MCF 10A (cell line): Measurements from ENCODE around the gene FNDC1. TPM values are rescaled to one million over a fixed set of nuclear protein-coding genes. Genes with fewer than 3 reads are reported as not detected.

ENCODE experiments used
- BruUV-seq: library from RNA; stranded (reverse); fragments of 400-500 nt; replicated peaks from 2 replicates; lab custom pipeline; 2021; lab: Mats Ljungman, UMichigan
- CTCF ChIA-PET: fragments of 300-600 bp; sonication (Branson Sonifier 250); formaldehyde crosslinking; extraction: SDS; loops from one replicate; lab custom pipeline; 2021; ENCODE audit warnings: antibody characterized with exemption, inconsistent platforms; lab: Yijun Ruan, JAX
- POLR2A ChIA-PET: fragments of 300-600, 350-650 bp; sonication (Branson Sonifier 250); formaldehyde crosslinking; extraction: SDS; loops from one replicate; lab custom pipeline; 2020; ENCODE audit warnings: antibody characterized with exemption, inconsistent platforms; lab: Yijun Ruan, JAX
- DNase-seq: peaks from one replicate; pipeline ENCODE4 v3.0.0-alpha.2; 2018; ENCODE audit not compliant: unreplicated experiment
- H3K27ac Mint-ChIP-seq: one replicate; pipeline ENCODE4 v1.8.0; 2022; ENCODE audit warnings: mild to moderate bottlenecking, low read depth, mixed read lengths; ENCODE audit not compliant: unreplicated experiment
- H3K27me3 Mint-ChIP-seq: one replicate; pipeline ENCODE4 v1.8.0; 2022; ENCODE audit warnings: mixed read lengths; ENCODE audit not compliant: insufficient read depth, unreplicated experiment
- H3K36me3 Mint-ChIP-seq: one replicate; pipeline ENCODE4 v1.8.0; 2022; ENCODE audit warnings: mild to moderate bottlenecking, moderate library complexity, mixed read lengths; ENCODE audit not compliant: insufficient read depth, unreplicated experiment
- H3K4me1 Mint-ChIP-seq: one replicate; pipeline ENCODE4 v1.8.0; 2022; ENCODE audit warnings: mixed read lengths; ENCODE audit not compliant: insufficient read depth, unreplicated experiment
- H3K4me3 Mint-ChIP-seq: one replicate; pipeline ENCODE4 v1.8.0; 2022; ENCODE audit warnings: mild to moderate bottlenecking, moderate library complexity, mixed read lengths; ENCODE audit not compliant: unreplicated experiment
- H3K9me3 Mint-ChIP-seq: one replicate; pipeline ENCODE4 v1.8.0; 2022; ENCODE audit warnings: mixed read lengths; ENCODE audit not compliant: unreplicated experiment
- intact Hi-C: fragments of 100-400 bp; cut with micrococcal nuclease; formaldehyde crosslinking; loops from 2 replicates; pipeline ENCODE4 v1.14.1; 2022
- total RNA-seq: library from RNA; stranded (reverse); gene quantifications from 2 replicates; pipeline ENCODE4 v1.2.3, GENCODE V29; 2022
- TF ChIP-seq, protein P1 (sequence below): fragments of 200-600 bp; IDR thresholded peaks from one replicate; pipeline ENCODE4 v1.8.0; 2022; ENCODE audit warnings: antibody characterized with exemption, mild to moderate bottlenecking; ENCODE audit not compliant: unreplicated experiment

FNDC1 gene
- total RNA-seq, 1 experiment from 2014 or later = not detected

DNA sequence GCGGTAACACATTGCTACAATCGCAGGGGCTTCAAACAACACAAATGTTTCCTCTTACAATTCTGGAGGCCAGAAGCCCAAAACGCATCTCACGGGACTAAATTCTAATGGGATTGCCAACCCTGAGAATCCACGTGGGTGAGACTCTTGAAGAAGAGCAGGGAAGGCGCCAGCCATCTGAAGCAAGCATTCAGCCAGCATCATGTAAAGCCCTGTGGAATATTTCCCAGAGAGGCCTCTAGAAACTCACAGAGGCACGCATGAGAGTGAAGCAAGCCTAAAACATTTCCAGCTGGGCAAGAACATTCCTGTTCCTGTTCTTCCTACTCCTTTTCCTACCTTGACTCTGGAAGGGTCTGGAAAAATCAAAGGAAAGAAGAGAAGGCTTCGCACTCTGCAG lies 19.6 kb upstream of the FNDC1 start:
- BruUV-seq = no TSS peak
- intact Hi-C loops = no loop called here
- no peak overlapping the region for H3K27ac Mint-ChIP-seq
- DNase-seq = no peak
- H3K4me1 Mint-ChIP-seq = peaks cover 5% of the 10 kb centered on the region
- H3K27me3 Mint-ChIP-seq = peaks cover 18% of the 10 kb centered on the region
- POLR2A ChIA-PET = no interaction called here
- TF ChIP-seq, protein P1, sequence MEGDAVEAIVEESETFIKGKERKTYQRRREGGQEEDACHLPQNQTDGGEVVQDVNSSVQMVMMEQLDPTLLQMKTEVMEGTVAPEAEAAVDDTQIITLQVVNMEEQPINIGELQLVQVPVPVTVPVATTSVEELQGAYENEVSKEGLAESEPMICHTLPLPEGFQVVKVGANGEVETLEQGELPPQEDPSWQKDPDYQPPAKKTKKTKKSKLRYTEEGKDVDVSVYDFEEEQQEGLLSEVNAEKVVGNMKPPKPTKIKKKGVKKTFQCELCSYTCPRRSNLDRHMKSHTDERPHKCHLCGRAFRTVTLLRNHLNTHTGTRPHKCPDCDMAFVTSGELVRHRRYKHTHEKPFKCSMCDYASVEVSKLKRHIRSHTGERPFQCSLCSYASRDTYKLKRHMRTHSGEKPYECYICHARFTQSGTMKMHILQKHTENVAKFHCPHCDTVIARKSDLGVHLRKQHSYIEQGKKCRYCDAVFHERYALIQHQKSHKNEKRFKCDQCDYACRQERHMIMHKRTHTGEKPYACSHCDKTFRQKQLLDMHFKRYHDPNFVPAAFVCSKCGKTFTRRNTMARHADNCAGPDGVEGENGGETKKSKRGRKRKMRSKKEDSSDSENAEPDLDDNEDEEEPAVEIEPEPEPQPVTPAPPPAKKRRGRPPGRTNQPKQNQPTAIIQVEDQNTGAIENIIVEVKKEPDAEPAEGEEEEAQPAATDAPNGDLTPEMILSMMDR = no peak
- no peaks in the 10 kb centered on the region for H3K36me3 Mint-ChIP-seq
- no peaks in the 10 kb centered on the region for H3K9me3 Mint-ChIP-seq
- CTCF ChIA-PET = interaction anchor here (0.7 to 5.1 kb wide), 10 partner anchors 9 to 459 kb away, joined by 3 to 27 read pairs (median 4); no protein-coding TSS in a partner anchor
- no peak overlapping the region for H3K4me3 Mint-ChIP-seq

- Mint-ChIP-seq H3K36me3 (no peaks in the 10 kb centered on the region), H3K4me1 (peaks cover 5% of the 10 kb centered on the region), H3K9me3 (no peaks in the 10 kb centered on the region), H3K27ac (no peak overlapping the region), H3K4me3 (no peak overlapping the region), H3K27me3 (peaks cover 15% of the 10 kb centered on the region)
- POLR2A ChIA-PET = no interaction called here
- TF ChIP-seq, protein P1 = peak; percentile 76
- CTCF ChIA-PET = interaction anchor here (0.5 to 1.3 kb wide), 10 partner anchors 9 to 484 kb away, joined by 3 to 5 read pairs (median 3); no protein-coding TSS in a partner anchor
- no TSS peak for BruUV-seq
- intact Hi-C loops = no loop called here
- peak; percentile 63 for DNase-seq
These were observed 17.8 kb upstream of the FNDC1 start for GRCh38 chr6:159151266-159151855.

- POLR2A ChIA-PET = no interaction called here
- Mint-ChIP-seq H3K27me3 (peaks cover 8% of the 10 kb centered on the region), H3K9me3 (peaks cover under 1% of the 10 kb centered on the region), H3K4me3 (no peak overlapping the region), H3K4me1 (peaks cover 5% of the 10 kb centered on the region), H3K36me3 (no peaks in the 10 kb centered on the region), H3K27ac (no peak overlapping the region)
- no peak for DNase-seq
- CTCF ChIA-PET = interaction anchor here (0.5 to 1.3 kb wide), 11 partner anchors 8 to 483 kb away, joined by 3 to 5 read pairs (median 3); no protein-coding TSS in a partner anchor
- no TSS peak for BruUV-seq
- intact Hi-C loops = no loop called here
- TF ChIP-seq, protein P1 = no peak
These were observed 17.2 kb upstream of the FNDC1 start for GRCh38 chr6:159152041-159152440.

GRCh38 chr6:159152782-159153181 lies 16.4 kb upstream of the FNDC1 start:
- intact Hi-C loops = no loop called here
- peaks cover 8% of the 10 kb centered on the region for H3K9me3 Mint-ChIP-seq
- H3K27me3 Mint-ChIP-seq = peaks cover under 1% of the 10 kb centered on the region
- H3K4me1 Mint-ChIP-seq = peaks cover 5% of the 10 kb centered on the region
- H3K36me3 Mint-ChIP-seq = no peaks in the 10 kb centered on the region
- ChIA-PET POLR2A (no interaction called here), CTCF (no interaction called here)
- H3K4me3 Mint-ChIP-seq = no peak overlapping the region
- TF ChIP-seq, protein P1 = no peak
- DNase-seq = no peak
- no TSS peak for BruUV-seq
- H3K27ac Mint-ChIP-seq = no peak overlapping the region
